Osteocyte (in vitro differentiated cells): Measurements from ENCODE around the gene KAT7. TPM values are rescaled to one million over a fixed set of nuclear protein-coding genes. Genes with fewer than 3 reads are reported as not detected.

Experiments used
- DNase-seq: peaks from one replicate; pipeline ENCODE4 v3.0.0; 2021; ENCODE audit warnings: mixed read lengths; ENCODE audit not compliant: unreplicated experiment; ENCODE audit errors: extremely low spot score
- H3K27ac Mint-ChIP-seq: one replicate; pipeline ENCODE4 v1.8.0; 2021; ENCODE audit warnings: mild to moderate bottlenecking, mixed read lengths; ENCODE audit not compliant: unreplicated experiment
- H3K27me3 Mint-ChIP-seq: one replicate; pipeline ENCODE4 v1.8.0; 2021; ENCODE audit warnings: mixed read lengths; ENCODE audit not compliant: unreplicated experiment
- H3K36me3 Mint-ChIP-seq: one replicate; pipeline ENCODE4 v1.8.0; 2021; ENCODE audit warnings: mixed read lengths; ENCODE audit not compliant: unreplicated experiment
- H3K4me1 Mint-ChIP-seq: one replicate; pipeline ENCODE4 v1.8.0; 2021; ENCODE audit warnings: mixed read lengths; ENCODE audit not compliant: unreplicated experiment
- H3K4me3 Mint-ChIP-seq: one replicate; pipeline ENCODE4 v1.8.0; 2021; ENCODE audit warnings: mild to moderate bottlenecking, moderate library complexity, mixed read lengths; ENCODE audit not compliant: unreplicated experiment
- H3K9me3 Mint-ChIP-seq: one replicate; pipeline ENCODE4 v1.8.0; 2021; ENCODE audit warnings: mixed read lengths; ENCODE audit not compliant: unreplicated experiment
- CTCF ChIP-seq: fragments of 200-600 bp; sonication (generic); IDR thresholded peaks from 2 replicates; pipeline ENCODE4 v1.5.0; 2021; ENCODE audit warnings: antibody characterized with exemption, mild to moderate bottlenecking, moderate library complexity
- total RNA-seq: library from RNA; stranded (reverse); gene quantifications from 2 replicates; pipeline ENCODE4 v1.2.1, GENCODE V29; 2021

The KAT7 gene
- total RNA-seq, 1 donor from 2014 or later, result 50.5 TPM

- no peaks in the 10 kb centered on the region for H3K36me3 Mint-ChIP-seq
- no peak overlapping the region for H3K4me3 Mint-ChIP-seq
- H3K27ac Mint-ChIP-seq, result no peak overlapping the region
- H3K9me3 Mint-ChIP-seq, result no peaks in the 10 kb centered on the region
- no peak for TF ChIP-seq CTCF
- H3K4me1 Mint-ChIP-seq, result no peaks in the 10 kb centered on the region
- no peak for DNase-seq
- H3K27me3 Mint-ChIP-seq, result peaks cover 12% of the 10 kb centered on the region
Measured at GRCh38 chr17:49742166-49742638, 46.3 kb upstream of the KAT7 start.

DNA sequence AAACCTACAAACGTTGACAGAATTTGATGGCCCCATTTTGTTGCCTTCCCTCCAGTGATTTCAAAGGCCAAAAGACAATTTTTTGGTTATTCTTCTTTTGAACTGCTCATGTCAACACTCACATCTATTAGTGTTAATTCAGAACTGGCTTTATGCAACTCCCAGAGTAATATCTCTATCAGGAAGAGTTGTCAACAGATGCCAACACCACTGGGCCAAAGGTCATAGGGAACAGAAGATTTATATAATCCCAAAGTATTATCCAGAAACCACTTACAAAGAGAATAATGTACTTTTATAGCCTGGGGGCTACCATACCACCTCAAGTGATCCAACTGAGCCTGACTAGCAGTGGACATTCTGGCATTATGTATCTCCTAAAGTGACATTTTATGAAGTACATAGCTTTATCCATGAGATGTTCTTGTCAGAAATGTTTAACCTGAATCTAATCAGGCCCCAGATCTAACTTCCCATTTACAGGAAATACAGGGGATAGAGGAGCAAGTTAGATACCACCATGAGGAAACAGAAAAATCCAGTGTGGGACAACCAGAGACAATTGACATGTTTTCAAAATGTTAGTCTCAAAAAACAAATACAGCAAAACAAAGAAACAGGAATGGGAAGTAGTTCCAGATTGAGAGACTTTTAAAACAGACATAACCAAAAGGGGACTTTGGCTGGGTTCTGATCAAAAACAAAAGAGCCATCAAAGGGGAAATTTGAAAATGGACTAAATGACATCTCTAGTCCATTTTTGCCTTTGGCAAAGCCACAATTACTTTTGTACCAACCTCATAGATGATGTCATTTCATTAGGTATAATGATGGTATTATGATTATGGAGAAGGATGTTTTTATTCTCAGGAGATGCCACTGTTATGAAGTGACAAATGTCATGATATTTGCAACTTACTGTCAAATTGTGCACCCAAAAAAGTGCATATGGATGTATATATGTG lies 43.0 kb upstream of the KAT7 start:
- no peaks in the 10 kb centered on the region for H3K9me3 Mint-ChIP-seq

DNA sequence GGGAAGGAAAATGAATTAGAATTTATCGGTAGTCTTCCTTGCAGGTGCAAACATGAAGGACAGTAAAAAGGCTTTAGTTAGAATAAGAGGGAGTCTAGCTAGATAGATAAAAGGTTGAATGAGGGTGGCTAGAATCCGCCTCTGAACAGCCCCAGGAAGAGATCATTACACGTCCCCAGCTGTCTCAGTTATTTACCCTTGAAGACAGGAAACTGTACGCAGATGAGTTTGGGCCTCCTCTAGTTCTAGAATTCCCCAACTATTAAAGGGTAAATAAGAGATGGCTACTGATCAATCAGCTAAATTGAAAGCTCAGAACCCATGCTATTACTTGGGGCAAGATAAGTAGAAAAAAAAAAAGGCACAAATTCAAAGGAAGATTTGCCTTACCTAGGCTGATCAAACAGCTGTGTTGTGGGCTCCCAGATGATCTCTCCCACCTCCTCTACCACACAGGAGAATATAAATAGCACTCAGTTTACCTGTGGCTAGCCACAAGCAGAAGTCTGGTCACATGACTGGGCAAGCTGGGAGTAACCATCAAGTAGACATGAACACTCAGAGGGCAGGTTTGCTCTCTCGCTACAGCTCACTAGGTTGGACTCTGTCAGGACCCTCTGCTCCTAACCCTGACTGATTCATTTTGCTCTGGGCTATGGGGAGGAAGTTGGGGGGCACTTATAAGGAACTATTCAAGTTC lies 41.5 kb upstream of the KAT7 start:
- no peak overlapping the region for H3K27ac Mint-ChIP-seq
- no peaks in the 10 kb centered on the region for H3K9me3 Mint-ChIP-seq
- H3K4me1 Mint-ChIP-seq, result no peaks in the 10 kb centered on the region
- peaks cover 4% of the 10 kb centered on the region for H3K27me3 Mint-ChIP-seq
- no peak overlapping the region for H3K4me3 Mint-ChIP-seq
- H3K36me3 Mint-ChIP-seq, result no peaks in the 10 kb centered on the region
- TF ChIP-seq CTCF, result no peak
- no peak for DNase-seq

More for the DNA sequence above, 43.0 kb upstream of the KAT7 start:
- Mint-ChIP-seq H3K27ac (no peak overlapping the region), H3K4me1 (no peaks in the 10 kb centered on the region), H3K36me3 (no peaks in the 10 kb centered on the region), H3K4me3 (no peak overlapping the region), H3K27me3 (peaks cover 12% of the 10 kb centered on the region)
- DNase-seq, result no peak
- TF ChIP-seq CTCF, result no peak

- no peak for TF ChIP-seq CTCF
- Mint-ChIP-seq H3K36me3 (no peaks in the 10 kb centered on the region), H3K4me1 (no peaks in the 10 kb centered on the region), H3K9me3 (no peaks in the 10 kb centered on the region), H3K4me3 (no peak overlapping the region), H3K27me3 (no peaks in the 10 kb centered on the region), H3K27ac (no peak overlapping the region)
- no peak for DNase-seq
Measured at GRCh38 chr17:49747632-49748031, 40.8 kb upstream of the KAT7 start.

DNA sequence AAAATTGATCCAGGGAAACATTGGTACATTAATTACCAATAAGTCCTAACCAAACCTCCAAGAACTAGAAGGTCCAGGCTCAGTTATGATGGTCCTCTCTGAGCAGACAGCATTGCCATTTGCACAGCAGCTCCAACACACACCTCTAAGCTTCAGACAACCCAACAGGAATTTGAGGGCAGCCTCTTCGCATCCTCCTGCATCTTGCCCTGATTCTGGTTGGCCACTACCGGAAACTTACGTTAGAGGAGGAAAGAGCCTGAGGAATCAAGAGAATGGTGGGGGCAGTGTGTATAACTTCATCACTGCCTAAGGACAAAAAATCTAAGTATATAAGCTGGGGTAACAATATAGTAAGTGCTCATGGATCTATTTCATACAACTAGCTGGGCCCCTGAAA lies 40.3 kb upstream of the KAT7 start:
- Mint-ChIP-seq H3K36me3 (no peaks in the 10 kb centered on the region), H3K27me3 (no peaks in the 10 kb centered on the region), H3K9me3 (no peaks in the 10 kb centered on the region), H3K4me3 (no peak overlapping the region), H3K27ac (no peak overlapping the region), H3K4me1 (no peaks in the 10 kb centered on the region)
- DNase-seq, result no peak
- no peak for TF ChIP-seq CTCF
